GM18502 (cell line): ENCODE measurements around the gene PTPRN2.
"Not testable (repeated sequence)": the region's sequence is repeated elsewhere in the genome, so short reads cannot be mapped to it uniquely, and the experiment has no call there.

Experiments
- ATAC-seq: cut with Tn5 transposase; IDR thresholded peaks from one replicate; pipeline ENCODE4 v1.9.1; 2021; ENCODE audit warnings: mild to moderate bottlenecking; ENCODE audit not compliant: unreplicated experiment, poor library complexity

The PTPRN2 gene

DNA sequence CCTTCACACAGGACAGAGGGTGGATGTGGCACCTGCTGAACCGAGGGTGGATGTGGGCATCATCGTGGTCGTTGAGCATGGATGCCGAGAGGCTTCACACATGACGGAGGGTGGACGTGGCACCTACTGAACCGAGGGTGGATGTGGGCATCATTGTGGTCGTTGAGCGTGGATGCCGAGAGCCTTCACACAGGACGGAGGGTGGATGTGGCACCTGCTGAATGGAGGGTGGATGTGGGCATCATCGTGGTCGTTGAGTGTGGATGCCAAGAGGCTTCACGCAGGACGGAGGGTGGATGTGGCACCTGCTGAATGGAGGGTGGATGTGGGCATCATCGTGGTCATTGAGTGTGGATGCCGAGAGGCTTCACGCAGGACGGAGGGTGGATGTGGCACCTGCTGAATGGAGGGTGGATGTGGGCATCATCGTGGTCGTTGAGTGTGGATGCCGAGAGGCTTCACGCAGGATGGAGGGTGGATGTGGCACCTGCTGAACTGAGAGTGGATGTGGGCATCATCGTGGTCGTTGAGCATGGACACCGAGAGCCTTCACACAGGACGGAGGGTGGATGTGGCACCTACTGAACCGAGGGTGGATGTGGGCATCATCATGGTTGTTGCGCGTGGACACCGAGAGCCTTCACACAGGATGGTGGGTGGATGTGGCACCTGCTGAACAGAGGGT, 994.8 kb downstream of the PTPRN2 start:
- not testable (repeated sequence) for ATAC-seq

- no peak for ATAC-seq
Measured at GRCh38 chr7:157590526-157590925, 997.1 kb downstream of the PTPRN2 start.

DNA sequence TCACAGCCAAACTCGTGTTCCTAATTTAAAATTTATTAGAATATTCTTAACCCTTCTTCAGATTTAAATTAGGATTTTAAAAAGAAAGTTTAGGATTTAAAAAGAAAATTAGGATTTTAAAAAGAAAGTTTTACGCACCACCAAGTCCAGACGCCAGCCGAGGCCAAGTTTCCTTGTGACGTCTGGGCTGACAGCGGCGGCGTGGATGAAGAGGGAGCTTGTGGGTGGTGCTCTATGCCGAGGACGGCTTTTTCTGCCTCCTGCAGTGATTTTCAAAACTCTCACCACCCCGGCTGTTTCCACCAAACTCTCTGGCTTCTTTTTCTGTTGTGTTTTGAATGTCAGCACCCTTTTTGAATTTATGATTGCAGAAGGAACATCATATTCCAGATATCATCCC, 997.9 kb downstream of the PTPRN2 start:
- no peak for ATAC-seq

- no peak for ATAC-seq
Measured at GRCh38 chr7:157587805-157588560, 999.6 kb downstream of the PTPRN2 start.

DNA sequence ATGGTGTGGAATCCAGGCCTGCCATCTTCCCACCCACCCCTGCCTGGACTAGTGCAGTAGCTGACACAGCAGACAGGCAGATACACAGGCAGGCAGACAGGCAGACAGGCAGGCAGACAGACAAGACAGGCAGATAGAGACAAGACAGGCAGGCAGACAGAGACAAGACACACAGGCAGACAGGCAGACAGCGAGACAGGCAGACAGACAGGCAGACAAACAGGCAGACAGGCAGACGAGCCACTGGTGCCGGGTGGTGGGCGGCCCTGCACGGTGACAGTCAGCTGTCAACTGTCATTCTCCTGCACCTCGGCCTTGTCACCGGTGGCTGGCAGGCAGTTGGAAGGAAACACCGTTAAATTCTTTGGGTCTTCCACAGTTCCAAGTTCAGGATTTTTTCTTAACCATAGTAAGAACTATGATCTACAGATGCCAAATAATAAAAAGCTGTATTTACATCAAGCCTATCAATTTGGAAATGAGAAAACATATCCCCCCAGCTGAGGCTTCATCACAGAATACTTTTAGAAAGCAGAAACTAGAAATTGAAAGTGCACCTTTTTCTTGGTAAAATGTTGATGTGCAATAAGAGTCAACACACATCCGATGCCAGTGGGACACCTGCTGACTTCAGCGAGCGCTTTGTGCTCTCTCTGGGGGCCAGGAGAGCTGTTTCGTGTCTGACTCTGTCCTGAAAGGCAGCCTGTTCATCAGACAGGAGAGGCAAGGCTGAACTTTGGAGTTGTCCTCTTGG, 1000.4 kb downstream of the PTPRN2 start:
- ATAC-seq, result no peak

DNA sequence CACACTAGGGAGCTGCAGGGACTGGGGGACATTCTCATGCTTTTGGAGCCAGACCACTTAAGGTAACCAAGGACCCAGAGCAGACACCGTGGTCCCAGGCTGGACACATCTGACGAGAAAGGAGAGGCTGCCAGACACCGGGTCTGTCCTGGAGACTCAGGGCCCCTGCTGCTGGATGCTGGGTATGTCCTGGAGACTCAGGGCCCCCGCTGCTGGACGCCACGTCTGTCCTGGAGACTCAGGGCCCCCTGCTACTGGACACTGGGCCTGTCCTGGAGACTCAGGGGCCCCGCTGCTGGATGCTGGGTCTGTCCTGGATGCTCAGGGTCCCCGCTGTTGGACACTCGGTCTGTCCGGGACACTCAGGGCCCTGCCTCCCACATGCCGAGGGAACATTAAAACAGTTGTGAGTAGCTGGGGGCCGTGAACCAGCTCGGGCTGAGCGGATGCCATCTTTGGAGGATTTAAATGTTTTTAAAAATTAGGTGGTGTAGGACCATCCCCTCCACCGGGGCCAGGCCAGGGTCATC, 1001.1 kb downstream of the PTPRN2 start:
- no peak for ATAC-seq

GRCh38 chr7:157585113-157585861, 1002.3 kb downstream of the PTPRN2 start:
- ATAC-seq, result no peak

DNA sequence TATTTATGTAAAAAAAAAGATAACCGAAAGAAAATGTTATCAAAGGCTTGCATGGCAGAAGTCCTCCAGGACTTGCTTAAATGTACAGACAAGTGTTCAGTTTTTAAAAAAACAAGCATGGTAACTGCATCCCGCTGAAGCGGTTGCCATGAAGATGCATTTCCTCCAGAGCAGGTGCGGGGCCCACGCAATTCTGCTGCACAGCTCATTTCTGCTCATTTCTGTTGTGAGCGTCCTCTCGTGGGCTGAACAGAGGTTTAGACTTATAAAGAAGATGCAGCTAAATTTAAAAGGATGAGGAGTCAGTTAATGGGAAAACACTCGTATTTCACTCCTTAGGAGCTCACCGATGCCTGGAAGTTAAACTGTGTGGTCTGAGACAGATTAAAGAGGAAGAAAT, 1003.2 kb downstream of the PTPRN2 start:
- no peak for ATAC-seq

GRCh38 chr7:157581740-157582139, 1005.9 kb downstream of the PTPRN2 start:
- no peak for ATAC-seq

DNA sequence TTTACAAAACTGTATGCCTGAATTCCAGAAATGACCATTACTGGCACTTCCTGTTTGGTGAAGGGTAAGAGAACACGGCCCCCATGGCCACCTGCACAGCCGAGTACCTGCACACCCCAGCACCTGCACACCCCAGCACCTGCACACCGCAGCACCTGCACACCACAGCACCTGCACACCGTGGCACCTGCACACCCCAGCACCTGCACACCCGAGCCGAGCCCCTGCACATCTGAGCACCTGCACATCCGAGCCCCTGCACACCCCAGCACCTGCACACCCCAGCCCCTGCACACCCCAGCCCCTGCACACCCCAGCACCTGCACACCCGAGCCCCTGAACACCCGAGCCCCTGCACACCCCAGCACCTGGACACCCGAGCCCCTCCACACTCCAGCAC, 1007.3 kb downstream of the PTPRN2 start:
- no peak for ATAC-seq

DNA sequence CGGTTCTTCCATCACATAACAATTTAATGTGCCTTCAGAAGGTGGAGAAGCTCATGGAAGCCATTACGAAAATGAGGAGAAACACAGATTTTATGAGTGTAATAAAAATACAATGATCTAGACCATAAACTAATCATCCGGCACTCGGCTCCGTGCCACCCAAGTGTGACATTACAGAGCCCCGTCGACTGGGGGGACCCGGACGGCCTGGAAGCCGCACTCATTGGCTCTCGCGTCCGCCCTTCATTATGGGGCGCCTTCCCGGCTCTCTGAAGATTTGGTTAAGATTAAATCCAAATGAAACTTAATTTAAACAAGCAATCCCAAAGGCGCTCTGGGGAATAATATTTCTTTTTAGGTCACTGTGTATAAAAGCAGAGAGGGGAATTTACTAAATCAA, 1008.2 kb downstream of the PTPRN2 start:
- no peak for ATAC-seq

DNA sequence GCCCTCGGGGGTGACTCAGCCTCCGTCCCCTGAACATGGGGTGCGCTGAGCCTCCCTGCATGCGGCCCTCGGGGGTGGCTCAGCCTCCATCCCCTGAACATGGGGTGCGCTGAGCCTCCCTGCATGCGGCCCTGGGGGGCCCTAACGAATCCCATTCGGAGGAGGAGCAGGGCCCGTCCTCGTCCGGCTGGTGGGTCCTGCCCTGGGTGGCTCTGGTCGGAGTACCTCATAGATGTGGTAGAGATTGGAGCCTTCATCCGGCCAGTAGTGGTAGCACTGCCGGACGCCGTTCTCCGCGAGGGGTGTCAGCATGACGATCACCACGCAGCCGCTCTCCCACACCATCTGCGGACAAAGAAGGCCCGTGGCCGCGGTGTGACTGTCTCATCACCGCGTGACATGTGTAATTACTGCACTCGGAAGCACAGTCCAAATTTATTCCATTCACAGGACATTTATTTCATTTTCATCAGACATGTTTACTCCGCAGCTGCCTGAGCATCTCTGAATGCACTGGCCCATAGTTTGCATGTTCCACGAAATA, 1009.8 kb downstream of the PTPRN2 start:
- no peak for ATAC-seq

GRCh38 chr7:157577061-157577460, 1010.6 kb downstream of the PTPRN2 start:
- no peak for ATAC-seq

GRCh38 chr7:157576415-157576814, 1011.2 kb downstream of the PTPRN2 start:
- no peak for ATAC-seq

- ATAC-seq, result no peak
Measured at GRCh38 chr7:157575777-157576176, 1011.8 kb downstream of the PTPRN2 start.

DNA sequence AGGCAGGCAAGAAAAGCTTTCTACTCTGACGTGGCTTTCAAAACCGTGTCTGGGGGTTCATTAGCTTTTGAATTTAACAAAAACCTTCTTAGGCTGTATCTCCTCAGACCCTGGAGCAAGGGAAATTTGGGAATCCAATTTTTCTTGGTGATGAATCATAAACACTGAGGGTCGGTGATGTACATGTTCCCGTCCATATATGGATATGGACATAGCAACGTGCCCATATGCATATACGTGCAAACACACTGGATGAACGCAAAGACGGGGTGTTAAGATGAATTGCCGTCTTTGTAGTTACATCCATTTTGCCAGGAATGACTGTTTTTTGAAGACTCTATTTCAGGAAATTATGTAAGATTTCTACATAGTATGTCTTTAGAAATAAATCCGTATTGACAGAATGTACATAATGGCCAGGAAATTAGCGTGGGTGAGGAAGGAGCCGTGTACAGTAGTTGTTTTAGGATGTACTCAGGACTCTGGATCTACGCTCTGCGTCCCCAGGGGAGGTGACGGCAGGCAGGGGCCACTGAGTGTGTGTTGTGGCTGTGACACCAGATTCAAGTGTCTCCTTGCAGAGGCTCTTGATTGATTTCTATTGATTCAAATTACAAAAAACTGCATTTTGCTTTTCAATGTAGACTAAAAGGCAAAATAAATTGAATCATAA, 1012.6 kb downstream of the PTPRN2 start:
- no peak for ATAC-seq

- no peak for ATAC-seq
Measured at GRCh38 chr7:157574120-157574825, 1013.4 kb downstream of the PTPRN2 start.

- no peak for ATAC-seq
Measured at GRCh38 chr7:157573244-157573643, 1014.4 kb downstream of the PTPRN2 start.

DNA sequence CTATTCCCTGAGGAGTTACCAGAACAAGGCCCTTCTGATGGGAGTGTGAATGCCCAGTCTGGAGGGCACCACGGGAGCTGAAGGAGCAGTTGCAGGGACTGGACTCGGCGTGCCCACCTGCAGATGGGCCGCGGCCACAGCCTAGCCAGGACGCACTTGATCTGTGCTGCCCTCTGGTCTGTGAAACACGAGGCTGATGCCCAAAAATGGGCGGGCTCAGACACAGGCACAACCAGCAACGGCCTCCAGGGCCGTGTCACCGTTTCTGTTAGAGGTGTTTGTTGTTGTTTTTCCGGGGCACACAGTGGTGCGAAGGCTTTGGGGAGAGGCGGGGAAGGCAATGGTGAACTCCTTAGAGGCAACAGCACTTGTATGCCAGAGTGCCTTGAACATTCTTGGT, 1015.0 kb downstream of the PTPRN2 start:
- ATAC-seq, result no peak
